Peyer's patch (tissue), 4 donors: ENCODE results near the gene GPR176.

Experiments
- POLR2A ChIP-seq, 2 donors: fragments of 450-650 bp; IDR thresholded peaks; one replicate each; pipeline ENCODE4 v1.5.1; 2017; ENCODE audit warnings: antibody characterized with exemption in 2 of 2, mild to moderate bottlenecking in 2 of 2, moderate library complexity in 2 of 2
- TF ChIP-seq, protein P1 (sequence below), 6 experiments: fragments of 450-650 bp in 4 of 6; fragments of 200-600 bp in 2 of 6; sonication (generic) in 1 of 6; IDR thresholded peaks; one replicate each; pipeline ENCODE4 v1.5.1; 2017 to 2019; ENCODE audit warnings: antibody characterized with exemption in 6 of 6, mild to moderate bottlenecking in 3 of 6, moderate library complexity in 1 of 6

DNA sequence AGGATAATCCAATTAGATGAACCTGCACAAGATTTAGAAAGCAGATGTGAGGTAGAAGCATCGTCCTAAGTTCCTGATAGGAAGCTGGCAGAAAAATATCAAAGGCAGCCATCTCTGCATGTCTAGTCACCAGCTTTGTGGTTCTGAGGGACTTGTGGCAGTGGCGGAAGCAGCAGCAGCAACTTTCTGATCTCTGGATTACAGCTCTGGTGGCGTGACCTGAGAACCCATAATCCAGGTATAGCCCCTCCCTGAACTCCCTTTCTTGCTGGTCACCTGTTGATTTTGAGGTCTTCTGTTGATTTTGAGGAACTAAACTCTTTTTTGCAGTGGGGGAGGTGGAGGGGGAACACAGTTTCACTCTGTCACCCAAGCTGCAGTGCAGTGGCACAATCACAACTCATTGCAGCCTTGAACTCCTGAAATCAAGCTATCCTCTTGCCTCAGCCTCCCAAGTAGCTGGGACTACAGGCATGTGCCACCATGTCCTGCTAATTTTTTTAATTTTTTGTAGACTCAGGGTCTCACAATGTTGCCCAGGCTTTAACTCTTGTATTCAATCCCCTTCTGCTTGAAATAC lies 145.3 kb downstream of the GPR176 start:
- TF ChIP-seq, protein P1, sequence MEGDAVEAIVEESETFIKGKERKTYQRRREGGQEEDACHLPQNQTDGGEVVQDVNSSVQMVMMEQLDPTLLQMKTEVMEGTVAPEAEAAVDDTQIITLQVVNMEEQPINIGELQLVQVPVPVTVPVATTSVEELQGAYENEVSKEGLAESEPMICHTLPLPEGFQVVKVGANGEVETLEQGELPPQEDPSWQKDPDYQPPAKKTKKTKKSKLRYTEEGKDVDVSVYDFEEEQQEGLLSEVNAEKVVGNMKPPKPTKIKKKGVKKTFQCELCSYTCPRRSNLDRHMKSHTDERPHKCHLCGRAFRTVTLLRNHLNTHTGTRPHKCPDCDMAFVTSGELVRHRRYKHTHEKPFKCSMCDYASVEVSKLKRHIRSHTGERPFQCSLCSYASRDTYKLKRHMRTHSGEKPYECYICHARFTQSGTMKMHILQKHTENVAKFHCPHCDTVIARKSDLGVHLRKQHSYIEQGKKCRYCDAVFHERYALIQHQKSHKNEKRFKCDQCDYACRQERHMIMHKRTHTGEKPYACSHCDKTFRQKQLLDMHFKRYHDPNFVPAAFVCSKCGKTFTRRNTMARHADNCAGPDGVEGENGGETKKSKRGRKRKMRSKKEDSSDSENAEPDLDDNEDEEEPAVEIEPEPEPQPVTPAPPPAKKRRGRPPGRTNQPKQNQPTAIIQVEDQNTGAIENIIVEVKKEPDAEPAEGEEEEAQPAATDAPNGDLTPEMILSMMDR (IDR thresholded peaks at IDR 0.05) = no peak
- TF ChIP-seq POLR2A (IDR thresholded peaks at IDR 0.05) = no peak
